ENCODE data around the gene ZMIZ2.

DNA sequence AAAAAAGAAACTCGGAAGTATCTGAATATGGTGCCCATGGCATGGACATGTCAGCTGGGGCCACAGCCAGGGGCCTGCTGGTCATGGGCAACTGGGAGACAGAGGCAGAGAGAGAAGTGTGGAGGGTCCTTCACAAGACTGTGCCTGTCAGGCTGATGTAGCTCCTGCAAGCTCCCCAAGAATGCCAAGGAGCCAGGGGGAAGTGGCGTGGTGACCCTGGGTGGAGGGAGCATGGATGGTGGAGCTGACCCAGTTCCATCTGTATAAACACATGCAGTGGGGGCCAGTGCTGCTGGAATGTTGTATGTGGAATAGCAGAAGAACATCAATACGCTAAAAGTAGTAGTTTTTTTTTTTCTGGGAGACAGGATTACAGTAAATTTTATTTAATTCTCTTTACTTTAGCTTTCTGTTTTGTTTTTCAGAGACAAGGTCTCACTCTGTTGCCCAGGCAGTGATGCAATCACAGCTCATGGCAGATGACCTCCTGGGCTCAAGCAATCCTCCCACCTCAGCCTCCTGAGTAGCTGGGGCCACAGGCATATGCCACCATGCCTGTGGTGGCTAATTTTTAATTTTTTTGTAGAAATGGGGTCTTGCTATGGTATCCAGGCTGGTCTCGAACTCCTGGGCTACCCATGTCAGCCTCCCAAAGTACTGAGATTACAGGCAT lies 10.5 kb upstream of the ZMIZ2 start:
- TF ChIP-seq, protein P1, sequence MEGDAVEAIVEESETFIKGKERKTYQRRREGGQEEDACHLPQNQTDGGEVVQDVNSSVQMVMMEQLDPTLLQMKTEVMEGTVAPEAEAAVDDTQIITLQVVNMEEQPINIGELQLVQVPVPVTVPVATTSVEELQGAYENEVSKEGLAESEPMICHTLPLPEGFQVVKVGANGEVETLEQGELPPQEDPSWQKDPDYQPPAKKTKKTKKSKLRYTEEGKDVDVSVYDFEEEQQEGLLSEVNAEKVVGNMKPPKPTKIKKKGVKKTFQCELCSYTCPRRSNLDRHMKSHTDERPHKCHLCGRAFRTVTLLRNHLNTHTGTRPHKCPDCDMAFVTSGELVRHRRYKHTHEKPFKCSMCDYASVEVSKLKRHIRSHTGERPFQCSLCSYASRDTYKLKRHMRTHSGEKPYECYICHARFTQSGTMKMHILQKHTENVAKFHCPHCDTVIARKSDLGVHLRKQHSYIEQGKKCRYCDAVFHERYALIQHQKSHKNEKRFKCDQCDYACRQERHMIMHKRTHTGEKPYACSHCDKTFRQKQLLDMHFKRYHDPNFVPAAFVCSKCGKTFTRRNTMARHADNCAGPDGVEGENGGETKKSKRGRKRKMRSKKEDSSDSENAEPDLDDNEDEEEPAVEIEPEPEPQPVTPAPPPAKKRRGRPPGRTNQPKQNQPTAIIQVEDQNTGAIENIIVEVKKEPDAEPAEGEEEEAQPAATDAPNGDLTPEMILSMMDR (IDR thresholded peaks at IDR 0.05): no peak
- TF ChIP-seq POLR2AphosphoS5 (IDR thresholded peaks at IDR 0.05) (no peak), EP300 (IDR thresholded peaks at IDR 0.05) (no peak), POLR2A (IDR thresholded peaks at IDR 0.05; ENCODE audit: low read depth) (no peak)

Measured in esophagus muscularis mucosa (tissue), 4 donors.